Measurements from ENCODE around the gene FEV. TPM values are rescaled to one million over a fixed set of nuclear protein-coding genes. Genes with fewer than 3 reads are reported as not detected.
"Not testable (repeated sequence)": the region's sequence is repeated elsewhere in the genome, so short reads cannot be mapped to it uniquely, and the experiment has no call there.

FEV gene
- total RNA-seq, 1 donor from 2014 or later, result not detected

- intact Hi-C loops (cut with micrococcal nuclease), result no loop called here
Measured at GRCh38 chr2:218946621-218947020, 38.4 kb downstream of the FEV start.

DNA sequence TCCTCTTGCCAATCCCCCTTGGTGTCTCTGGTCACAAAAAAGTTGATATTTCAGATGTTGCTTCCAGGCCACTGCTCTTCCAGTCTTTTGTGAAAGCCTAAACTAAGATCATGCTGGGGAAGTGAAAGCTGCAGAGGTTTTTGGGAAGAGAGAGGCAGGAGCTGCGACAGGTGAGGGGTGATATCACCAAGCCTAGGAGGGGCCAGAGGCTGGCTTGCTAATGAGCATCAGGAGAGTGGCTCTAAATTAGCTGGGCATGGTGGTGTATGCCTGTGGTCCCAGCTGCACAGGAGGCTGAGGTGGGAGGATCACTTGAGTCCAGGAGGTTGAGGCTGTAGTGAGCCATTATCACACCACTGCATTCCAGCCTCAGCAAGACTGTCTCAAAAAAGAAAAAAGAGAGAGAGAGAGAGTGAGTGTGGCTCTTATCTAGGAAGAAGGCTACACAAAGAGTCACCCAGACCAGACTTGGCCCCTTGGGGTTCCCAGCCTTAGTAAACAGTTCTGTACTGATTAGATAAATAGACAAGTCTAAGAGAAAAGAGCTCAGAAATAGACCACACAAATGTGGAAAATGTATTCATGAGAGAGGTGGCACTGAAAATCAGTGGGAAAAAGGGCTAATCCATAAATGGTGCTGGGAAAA is 40.1 kb downstream of the FEV start:
- intact Hi-C loops (cut with micrococcal nuclease), result no loop called here

DNA sequence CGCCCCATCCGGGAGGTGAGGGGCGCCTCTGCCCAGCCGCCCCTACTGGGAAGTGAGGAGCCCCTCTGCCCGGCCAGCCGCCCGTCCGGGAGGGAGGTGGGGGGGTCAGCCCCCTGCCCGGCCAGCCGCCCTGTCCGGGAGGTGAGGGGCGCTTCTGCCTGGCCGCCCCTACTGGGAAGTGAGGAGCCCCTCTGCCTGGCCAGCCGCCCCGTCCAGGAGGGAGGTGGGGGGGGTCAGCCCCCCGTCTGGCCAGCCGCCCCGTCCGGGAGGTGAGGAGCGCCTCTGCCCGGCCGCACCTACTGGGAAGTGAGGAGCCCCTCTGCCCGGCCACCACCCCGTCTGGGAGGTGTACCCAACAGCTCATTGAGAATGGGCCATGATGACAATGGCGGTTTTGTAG is 53.2 kb downstream of the FEV start:
- intact Hi-C loops (cut with micrococcal nuclease), result not testable (repeated sequence)

Other genes with a start within 250 kb of the FEV start
- gene CYP27A1, start 203.0 kb downstream of the FEV start, total RNA-seq, result 0.12 and 0.17 TPM in 2 replicates
- not detected in 2 replicates for gene PRKAG3, start 153.4 kb downstream of the FEV start, total RNA-seq
- not detected in 2 replicates for gene WNT6, start 125.4 kb downstream of the FEV start, total RNA-seq
- gene WNT10A, start 104.3 kb downstream of the FEV start, total RNA-seq, result 0.07 and 0.29 TPM in 2 replicates
- gene CDK5R2, start 25.5 kb downstream of the FEV start, total RNA-seq, result not detected in 2 replicates
- not detected in 2 replicates for gene CRYBA2, start 8.2 kb upstream of the FEV start, total RNA-seq
- gene CFAP65, start 56.3 kb upstream of the FEV start, total RNA-seq, result not detected in 2 replicates
- 0.17 TPM in 1 of 2 replicates, not detected in the other for gene IHH, start 75.7 kb upstream of the FEV start, total RNA-seq
- gene NHEJ1, start 175.6 kb upstream of the FEV start, total RNA-seq, result 17.1 and 20.4 TPM in 2 replicates
- 1.8 and 2.5 TPM in 2 replicates for gene SLC23A3, start 184.8 kb upstream of the FEV start, total RNA-seq
- 82.8 and 84.3 TPM in 2 replicates for gene CNPPD1, start 191.7 kb upstream of the FEV start, total RNA-seq
- 84.1 and 94.7 TPM in 2 replicates for gene RETREG2, start 193.1 kb upstream of the FEV start, total RNA-seq
- 44.2 and 56.1 TPM in 2 replicates for gene ZFAND2B, start 221.6 kb upstream of the FEV start, total RNA-seq
- gene ABCB6, start 233.8 kb upstream of the FEV start, total RNA-seq, result 22.7 and 25.5 TPM in 2 replicates
- gene ATG9A, start 244.5 kb upstream of the FEV start, total RNA-seq, result 52.7 and 63.0 TPM in 2 replicates
- 91.4 and 91.9 TPM in 2 replicates for gene ANKZF1, start 244.6 kb upstream of the FEV start, total RNA-seq

All from T-helper 1 cell treated with Interleukin-12 subunit alpha and Interleukin-12 subunit beta and Interleukin-4 antibody, amounts not matched to agents 30 ng/mL and 1 ng/mL, for 36 hours (primary cell).